Osteoblast (primary cell): ENCODE results near the gene CMA1. TPM values are rescaled to one million over a fixed set of nuclear protein-coding genes. Genes with fewer than 3 reads are reported as not detected.
"Not testable (repeated sequence)": the region's sequence is repeated elsewhere in the genome, so short reads cannot be mapped to it uniquely, and the experiment has no call there.

Experiments used
- DNase-seq: peaks from one replicate; pipeline ENCODE4 v3.0.0; 2011; ENCODE audit warnings: low spot score, mixed read lengths; ENCODE audit not compliant: insufficient read length; ENCODE audit errors: missing footprints
- H2AFZ ChIP-seq: 2 replicates; pipeline ENCODE4 v1.6.0; 2011; ENCODE audit warnings: mild to moderate bottlenecking, low read length
- H3K27ac ChIP-seq: 2 replicates; pipeline ENCODE4 v1.5.1; 2011; ENCODE audit warnings: mild to moderate bottlenecking, low read depth, low read length, moderate library complexity
- H3K27me3 ChIP-seq: 2 replicates; pipeline ENCODE4 v1.6.0; 2012; ENCODE audit warnings: mild to moderate bottlenecking, control low read depth, inconsistent platforms, low read length, moderate library complexity; ENCODE audit not compliant: insufficient read depth
- H3K36me3 ChIP-seq: 2 replicates; pipeline ENCODE4 v1.5.1; 2011; ENCODE audit warnings: mild to moderate bottlenecking, low read length, control low read depth, moderate library complexity; ENCODE audit not compliant: insufficient read depth
- H3K4me1 ChIP-seq: 2 replicates; pipeline ENCODE4 v1.5.1; 2011; ENCODE audit warnings: mild to moderate bottlenecking, low read length, control low read depth, moderate library complexity; ENCODE audit not compliant: insufficient read depth
- H3K4me2 ChIP-seq: 2 replicates; pipeline ENCODE4 v1.6.0; 2011; ENCODE audit warnings: mild to moderate bottlenecking, low read length; ENCODE audit not compliant: insufficient read depth
- H3K4me3 ChIP-seq: fragments of 200-600 bp; sonication (generic); 3 replicates; pipeline ENCODE4 v1.5.1; 2012; ENCODE audit warnings: mild to moderate bottlenecking, low read length, inconsistent platforms; ENCODE audit not compliant: insufficient read depth
- H3K79me2 ChIP-seq: 2 replicates; pipeline ENCODE4 v1.6.0; 2012; ENCODE audit warnings: mild to moderate bottlenecking, low read length, control low read depth, inconsistent platforms; ENCODE audit not compliant: insufficient read depth
- H3K9me3 ChIP-seq: 2 replicates; pipeline ENCODE4 v1.5.1; 2011; ENCODE audit warnings: low read depth, low read length, control low read depth
- H4K20me1 ChIP-seq: 2 replicates; pipeline ENCODE4 v1.6.0; 2012; ENCODE audit warnings: mild to moderate bottlenecking, low read length, control low read depth; ENCODE audit not compliant: insufficient read depth
- total RNA-seq: library from RNA; depleted of rRNA; stranded (reverse); fragments of >200 nt; gene quantifications from 2 replicates; pipeline ENCODE4 v1.2.3, GENCODE V29; 2012
- TF ChIP-seq, protein P1 (sequence below): IDR thresholded peaks from 2 replicates; pipeline ENCODE4 v1.5.1; 2011; ENCODE audit warnings: mild to moderate bottlenecking, low read depth, low read length, moderate library complexity; ENCODE audit errors: extremely low read depth

CMA1 gene
- total RNA-seq, 1 donor: not detected

- no peak for DNase-seq
- Histone ChIP-seq H2AFZ (no peak overlapping the region), H3K4me1 (no peaks in the 10 kb centered on the region), H3K36me3 (no peaks in the 10 kb centered on the region), H3K79me2 (no peaks in the 10 kb centered on the region), H3K27ac (no peak overlapping the region), H3K27me3 (no peaks in the 10 kb centered on the region), H3K9me3 (no peaks in the 10 kb centered on the region), H3K4me3 (no peak overlapping the region), H4K20me1 (no peaks in the 10 kb centered on the region), H3K4me2 (no peak overlapping the region)
- TF ChIP-seq, protein P1, sequence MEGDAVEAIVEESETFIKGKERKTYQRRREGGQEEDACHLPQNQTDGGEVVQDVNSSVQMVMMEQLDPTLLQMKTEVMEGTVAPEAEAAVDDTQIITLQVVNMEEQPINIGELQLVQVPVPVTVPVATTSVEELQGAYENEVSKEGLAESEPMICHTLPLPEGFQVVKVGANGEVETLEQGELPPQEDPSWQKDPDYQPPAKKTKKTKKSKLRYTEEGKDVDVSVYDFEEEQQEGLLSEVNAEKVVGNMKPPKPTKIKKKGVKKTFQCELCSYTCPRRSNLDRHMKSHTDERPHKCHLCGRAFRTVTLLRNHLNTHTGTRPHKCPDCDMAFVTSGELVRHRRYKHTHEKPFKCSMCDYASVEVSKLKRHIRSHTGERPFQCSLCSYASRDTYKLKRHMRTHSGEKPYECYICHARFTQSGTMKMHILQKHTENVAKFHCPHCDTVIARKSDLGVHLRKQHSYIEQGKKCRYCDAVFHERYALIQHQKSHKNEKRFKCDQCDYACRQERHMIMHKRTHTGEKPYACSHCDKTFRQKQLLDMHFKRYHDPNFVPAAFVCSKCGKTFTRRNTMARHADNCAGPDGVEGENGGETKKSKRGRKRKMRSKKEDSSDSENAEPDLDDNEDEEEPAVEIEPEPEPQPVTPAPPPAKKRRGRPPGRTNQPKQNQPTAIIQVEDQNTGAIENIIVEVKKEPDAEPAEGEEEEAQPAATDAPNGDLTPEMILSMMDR: no peak
These were observed 6.1 kb upstream of the CMA1 start for GRCh38 chr14:24514209-24514608.

- Histone ChIP-seq H3K9me3 (no peaks in the 10 kb centered on the region), H3K4me2 (no peak overlapping the region), H3K4me1 (no peaks in the 10 kb centered on the region), H4K20me1 (no peaks in the 10 kb centered on the region), H3K27ac (no peak overlapping the region), H3K27me3 (no peaks in the 10 kb centered on the region), H3K36me3 (no peaks in the 10 kb centered on the region), H2AFZ (no peak overlapping the region), H3K79me2 (no peaks in the 10 kb centered on the region), H3K4me3 (no peak overlapping the region)
- TF ChIP-seq, protein P1: no peak
- no peak for DNase-seq
These were observed 4.9 kb upstream of the CMA1 start for GRCh38 chr14:24513009-24513408.

- Histone ChIP-seq H3K9me3 (no peaks in the 10 kb centered on the region), H3K4me3 (no peak overlapping the region), H3K79me2 (no peaks in the 10 kb centered on the region), H3K27ac (no peak overlapping the region), H3K36me3 (no peaks in the 10 kb centered on the region), H3K4me2 (no peak overlapping the region), H2AFZ (no peak overlapping the region), H4K20me1 (no peaks in the 10 kb centered on the region), H3K27me3 (no peaks in the 10 kb centered on the region), H3K4me1 (no peaks in the 10 kb centered on the region)
- TF ChIP-seq, protein P1: no peak
- no peak for DNase-seq
These were observed 1.6 kb downstream of the CMA1 start for GRCh38 chr14:24506443-24506842.

DNA sequence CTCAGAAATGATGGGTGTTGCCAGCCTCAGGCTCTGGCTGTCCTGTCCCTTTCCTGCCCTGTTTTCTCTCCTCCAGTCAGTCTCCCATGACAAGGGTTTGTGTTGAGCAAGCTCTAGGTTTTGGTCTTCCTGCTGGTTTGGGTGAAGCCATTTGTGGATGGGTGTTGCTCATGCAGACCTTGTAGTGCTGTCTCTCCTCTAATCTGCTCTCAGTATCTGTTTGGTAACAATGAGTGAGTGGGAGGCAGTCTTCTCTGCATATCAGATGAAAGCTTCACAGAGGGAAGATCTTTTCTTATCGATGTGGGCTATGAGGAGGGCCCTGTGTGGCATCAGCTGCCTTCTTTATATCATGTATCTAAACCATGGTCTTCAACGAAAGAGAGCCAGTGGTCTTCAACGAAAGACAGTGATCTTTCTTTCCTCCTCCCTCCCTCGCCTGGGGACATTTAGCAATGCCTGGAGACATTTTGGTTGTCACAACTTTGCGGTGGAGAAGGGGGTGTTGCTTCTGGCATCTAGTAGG is 3.6 kb downstream of the CMA1 start:
- Histone ChIP-seq H3K4me3 (no peak overlapping the region), H3K27ac (no peak overlapping the region), H3K79me2 (no peaks in the 10 kb centered on the region), H2AFZ (no peak overlapping the region), H3K36me3 (no peaks in the 10 kb centered on the region), H4K20me1 (no peaks in the 10 kb centered on the region), H3K9me3 (no peaks in the 10 kb centered on the region), H3K4me1 (no peaks in the 10 kb centered on the region), H3K27me3 (no peaks in the 10 kb centered on the region), H3K4me2 (no peak overlapping the region)
- TF ChIP-seq, protein P1: no peak
- no peak for DNase-seq

GRCh38 chr14:24491586-24492408 is 16.3 kb downstream of the CMA1 start:
- not testable (repeated sequence) for H3K4me1 ChIP-seq, H3K4me2 ChIP-seq, DNase-seq, H3K9me3 ChIP-seq, H3K79me2 ChIP-seq, H3K36me3 ChIP-seq, H2AFZ ChIP-seq, H3K4me3 ChIP-seq, H4K20me1 ChIP-seq, H3K27ac ChIP-seq, H3K27me3 ChIP-seq
